IPS-NIHi11 (cell line): Measurements from ENCODE around the gene GNA12.

ENCODE experiments used
- DNase-seq: peaks from one replicate; pipeline ENCODE4 v3.0.0; 2012; ENCODE audit warnings: mixed read lengths, low spot score

Gene GNA12, protein sequence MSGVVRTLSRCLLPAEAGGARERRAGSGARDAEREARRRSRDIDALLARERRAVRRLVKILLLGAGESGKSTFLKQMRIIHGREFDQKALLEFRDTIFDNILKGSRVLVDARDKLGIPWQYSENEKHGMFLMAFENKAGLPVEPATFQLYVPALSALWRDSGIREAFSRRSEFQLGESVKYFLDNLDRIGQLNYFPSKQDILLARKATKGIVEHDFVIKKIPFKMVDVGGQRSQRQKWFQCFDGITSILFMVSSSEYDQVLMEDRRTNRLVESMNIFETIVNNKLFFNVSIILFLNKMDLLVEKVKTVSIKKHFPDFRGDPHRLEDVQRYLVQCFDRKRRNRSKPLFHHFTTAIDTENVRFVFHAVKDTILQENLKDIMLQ

DNA sequence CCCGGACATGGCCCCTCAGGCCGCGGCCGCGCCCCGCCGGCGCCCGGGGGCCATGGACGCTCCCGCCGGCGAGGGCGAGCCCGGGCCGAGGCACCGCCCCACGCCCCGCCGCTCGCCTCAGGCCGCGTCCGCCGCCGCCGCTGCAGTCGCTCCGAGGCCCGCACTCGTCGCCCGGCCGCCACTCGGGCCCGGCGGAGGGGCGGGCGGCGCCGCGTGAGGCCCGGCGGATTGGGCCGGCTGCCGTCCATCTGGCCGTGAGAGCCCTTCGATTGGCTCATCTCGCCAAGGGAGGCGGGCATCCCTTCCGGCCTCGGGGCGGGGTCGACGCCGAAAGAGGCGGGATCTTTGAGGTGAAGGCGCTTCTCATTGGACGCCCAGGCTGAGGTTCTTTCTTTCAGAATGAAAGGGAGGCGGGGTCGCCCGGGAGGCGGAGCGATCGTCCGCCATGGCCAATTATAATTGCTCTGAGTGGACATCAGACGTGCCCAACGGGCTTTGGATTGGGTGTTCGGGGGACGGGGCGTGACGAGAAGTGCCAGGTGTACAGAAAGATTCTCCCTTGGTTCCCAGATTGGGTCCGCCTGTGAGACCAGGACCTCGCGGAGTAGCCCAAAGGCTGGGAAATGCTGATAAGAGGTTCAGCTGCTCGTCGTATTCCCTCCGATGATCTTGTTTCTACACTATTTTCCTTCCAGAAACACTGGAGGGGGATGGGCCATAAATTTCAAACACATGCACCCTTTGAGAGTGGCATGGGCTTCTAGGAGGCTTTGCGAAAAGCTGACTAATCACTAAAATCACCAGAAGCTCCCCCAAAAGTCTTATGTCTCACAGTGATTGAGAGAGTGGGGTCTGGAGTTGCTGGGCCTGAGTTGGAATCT lies at the start of gene GNA12:
TSS of gene GNA12 (minus strand) at position 156 of the 881 bp plus-strand sequence. CDS start at position 9, 147 bp downstream.
- peak; percentile 99 for DNase-seq

DNA sequence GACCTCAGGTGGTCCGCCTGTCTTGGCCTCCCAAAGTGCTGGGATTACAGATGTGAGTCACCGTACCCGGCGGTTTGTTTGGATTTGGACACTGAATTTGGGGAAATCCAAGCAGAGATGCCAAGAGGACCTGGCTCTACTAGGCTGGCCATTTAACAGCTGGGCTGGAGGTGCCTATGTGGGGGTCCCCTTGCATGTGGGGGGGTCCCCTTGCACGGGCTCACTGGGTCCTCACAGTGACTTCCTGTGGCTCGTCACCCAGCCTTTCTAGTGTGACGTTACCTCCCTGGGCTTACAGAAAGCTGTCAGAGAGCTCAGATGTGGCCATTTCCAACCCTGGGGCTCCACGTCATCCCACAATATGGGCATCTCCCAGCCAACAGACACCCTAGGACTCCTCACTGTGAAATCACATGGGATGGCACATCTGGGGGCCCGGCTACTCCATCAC lies 49.3 kb upstream of the GNA12 start:
- DNase-seq = no peak

DNA sequence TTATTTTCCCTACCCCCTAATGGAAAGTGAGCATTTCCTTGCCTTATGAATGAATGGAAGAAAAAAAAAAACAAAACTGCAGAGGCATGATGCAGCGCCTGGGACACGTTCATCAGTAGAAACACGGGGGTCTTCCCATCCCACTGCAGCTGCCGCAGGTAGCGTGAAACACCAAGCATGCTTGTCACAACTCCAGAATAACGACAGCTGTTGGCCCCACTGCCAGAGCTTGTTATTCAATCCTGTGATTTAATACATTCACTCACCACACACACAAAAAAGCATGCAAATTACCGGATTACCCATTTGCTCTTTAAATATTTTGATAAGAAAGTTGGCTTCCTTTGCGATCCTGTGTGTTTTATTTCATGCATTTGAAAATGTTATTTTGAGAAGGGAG lies 48.4 kb upstream of the GNA12 start:
- DNase-seq = no peak

DNA sequence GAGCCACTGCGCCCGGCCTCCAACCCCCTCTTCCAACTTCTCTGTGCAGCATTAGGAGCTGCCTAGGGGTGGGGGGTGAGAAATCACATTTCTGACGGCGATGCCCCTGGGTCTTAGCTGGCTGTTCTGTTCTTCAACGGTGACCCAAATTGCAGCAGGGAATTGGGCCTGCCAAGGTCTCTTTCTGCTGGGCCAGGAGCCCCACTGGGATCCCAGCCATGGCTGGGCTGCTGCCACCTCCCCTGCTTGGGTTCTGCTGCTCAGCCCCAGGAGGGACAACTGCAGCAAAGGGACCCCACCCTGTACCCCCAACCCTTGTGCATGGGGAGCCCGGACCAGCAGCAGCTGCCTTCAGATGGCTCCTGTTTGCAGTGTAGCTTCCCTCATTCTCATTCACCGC lies 43.7 kb upstream of the GNA12 start:
- DNase-seq = no peak

DNA sequence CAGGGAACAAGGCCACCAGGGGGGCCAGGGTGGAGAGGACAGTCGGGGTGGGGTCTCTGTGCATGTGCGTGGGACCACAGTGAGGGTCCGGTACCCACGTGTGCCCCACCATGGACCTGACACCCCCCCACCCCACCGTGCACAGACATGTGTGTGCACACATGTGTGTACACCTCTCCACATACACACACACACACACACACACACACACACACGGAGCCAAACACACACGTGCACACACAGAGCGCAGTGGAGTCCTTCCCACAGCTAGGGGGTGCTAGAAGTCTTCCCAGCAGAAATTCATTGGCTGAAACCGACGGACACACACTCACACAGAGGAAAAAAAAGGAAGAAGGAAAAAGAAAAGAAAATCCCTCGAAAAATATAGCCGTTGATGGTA lies 42.8 kb upstream of the GNA12 start:
- peak; percentile 89 for DNase-seq

DNA sequence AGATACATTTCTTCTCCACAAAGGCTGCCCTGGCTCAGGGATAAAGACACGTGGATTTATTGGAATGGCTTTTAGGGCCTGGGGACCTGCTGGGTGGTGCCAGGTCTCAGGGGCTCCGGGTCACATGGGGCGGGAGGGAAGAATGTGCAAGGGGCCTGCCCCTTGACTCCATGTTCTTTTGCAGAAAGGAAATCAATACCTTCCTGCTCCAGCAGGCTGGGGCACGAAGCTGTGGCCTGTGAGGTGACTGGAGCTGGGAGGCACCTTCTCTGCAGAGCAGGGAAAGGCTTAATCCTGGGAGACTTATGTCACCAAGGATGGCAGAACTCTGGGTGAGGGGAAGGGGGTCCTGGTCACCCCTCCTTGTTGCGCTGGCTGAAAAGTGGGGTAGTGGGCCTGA lies 42.3 kb upstream of the GNA12 start:
- no peak for DNase-seq

DNA sequence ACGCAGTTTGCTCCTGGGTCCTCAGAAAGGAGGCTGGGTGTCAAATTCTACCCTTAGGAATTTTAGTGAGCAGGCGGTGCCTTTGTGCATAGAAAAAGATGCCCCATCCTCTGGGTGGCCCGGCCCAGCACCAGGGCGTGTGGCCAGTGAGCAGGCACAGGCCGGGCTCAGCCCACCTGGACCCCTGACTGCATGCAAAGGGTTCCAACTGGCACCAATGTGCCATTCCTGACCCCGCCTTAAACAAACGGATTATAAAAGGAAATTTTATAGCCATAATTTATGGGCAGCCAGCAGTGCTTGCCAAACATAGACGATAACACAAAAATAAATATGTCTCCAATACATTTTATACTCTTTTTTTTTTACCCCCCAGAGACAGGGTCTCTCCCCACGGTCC lies 40.1 kb upstream of the GNA12 start:
- DNase-seq = no peak

DNA sequence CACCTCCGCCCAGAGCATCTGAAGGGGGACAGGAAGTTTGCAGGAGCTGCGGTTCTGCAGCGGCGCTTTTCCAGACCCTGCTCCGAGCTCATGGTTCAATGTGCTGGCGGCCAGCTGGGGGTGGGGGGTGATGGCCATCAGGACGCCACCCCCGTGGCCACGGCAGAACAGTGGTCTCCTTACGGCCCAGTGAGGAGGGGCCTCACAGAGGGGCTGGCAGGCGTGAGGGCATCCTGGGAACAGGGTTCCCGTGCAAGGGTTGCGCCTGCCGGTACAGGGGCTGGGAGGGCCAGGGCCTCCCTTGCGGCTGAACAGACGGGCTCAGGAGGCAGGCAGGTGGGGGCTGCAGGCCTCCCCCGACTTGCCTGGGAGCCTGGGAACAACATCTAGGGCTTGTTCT lies 39.0 kb upstream of the GNA12 start:
- DNase-seq = no peak

DNA sequence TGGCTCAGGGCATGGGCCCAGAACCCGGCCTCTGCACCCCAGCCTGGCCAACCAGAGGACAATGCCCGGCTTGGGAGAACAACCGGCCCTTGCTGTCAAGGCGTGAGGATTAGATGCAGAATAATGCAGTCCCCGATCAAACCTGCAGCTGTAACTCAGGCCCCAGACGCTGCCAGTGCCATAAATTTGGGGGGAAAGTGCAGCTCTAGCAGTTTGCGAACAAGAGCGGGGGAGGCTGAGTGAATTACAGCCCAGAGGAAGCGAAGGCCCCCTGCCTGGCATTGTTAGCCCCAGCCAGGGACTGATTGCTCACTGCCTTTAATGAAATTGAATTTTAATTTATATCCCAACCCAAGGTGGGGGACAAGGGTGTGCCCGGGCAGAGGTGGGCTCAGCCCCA lies 38.0 kb upstream of the GNA12 start:
- no peak for DNase-seq

DNA sequence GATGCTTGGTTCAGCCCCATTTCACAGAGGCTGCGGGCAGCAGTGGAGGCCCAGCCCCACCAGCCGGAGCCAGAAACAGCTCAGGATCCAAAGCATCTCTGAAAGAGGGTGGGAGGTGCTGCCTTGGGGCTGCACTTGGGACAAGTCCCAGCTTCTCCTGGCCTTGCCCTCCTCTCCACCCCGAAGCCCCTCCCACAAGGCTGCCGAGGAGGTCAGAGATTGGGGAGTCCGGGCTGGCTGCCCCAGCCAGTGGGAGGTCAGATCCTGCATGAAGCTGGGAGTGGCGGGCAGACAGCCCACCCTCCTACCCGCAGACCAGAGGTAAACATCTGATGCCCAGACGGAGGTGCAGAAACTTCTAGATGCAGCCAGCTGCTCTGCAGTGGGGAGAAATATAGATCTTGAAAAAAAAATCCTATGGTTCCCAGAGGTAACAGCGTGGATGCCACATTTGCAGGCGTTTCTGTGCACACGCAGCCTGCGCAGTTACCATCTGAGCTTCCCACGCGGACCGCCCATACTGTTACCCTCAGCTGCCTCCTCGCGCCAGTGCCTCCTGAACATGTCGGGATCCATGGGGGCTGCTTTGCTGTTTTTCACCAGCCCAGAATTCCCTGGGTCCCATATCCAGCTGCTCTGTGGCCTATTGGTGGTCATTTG lies 36.9 kb upstream of the GNA12 start:
- DNase-seq = peak; percentile 82

DNA sequence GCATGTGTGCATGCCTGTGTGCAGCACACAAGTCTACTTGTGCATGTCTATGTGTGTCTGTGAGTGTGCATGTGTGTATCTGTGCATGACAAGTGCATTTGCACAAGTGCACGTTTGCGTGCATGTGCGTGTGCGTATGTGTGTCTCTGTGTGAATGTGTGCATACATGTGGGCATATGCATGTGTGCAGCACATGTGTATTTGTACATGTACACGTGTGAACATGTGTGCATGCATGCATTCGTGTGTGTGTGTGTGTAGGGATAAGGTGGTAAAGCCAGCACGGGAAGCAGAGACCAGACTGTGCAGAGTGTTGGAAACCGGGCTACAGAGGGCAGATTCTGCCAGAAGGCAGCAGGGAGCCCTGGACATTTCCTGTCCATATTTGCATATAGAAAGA lies 35.9 kb upstream of the GNA12 start:
- no peak for DNase-seq

DNA sequence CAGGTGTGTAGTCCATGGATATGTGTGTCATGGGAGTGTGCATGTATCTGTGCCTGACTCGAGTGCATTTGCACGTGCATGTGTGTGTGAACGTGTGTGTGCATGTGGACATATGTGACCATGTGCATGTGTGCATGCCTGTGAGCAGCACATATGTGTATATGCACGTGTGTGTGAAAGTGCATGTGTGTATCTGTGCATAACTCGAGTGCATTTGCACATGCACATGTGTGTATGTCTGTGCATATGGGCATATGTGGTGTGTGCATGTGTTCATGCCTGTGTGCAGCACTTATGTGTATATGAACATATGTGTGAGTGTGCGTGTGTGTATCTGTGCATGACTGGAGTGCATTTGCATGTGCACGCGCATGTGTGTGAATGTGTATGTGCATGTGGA lies 35.2 kb upstream of the GNA12 start:
- DNase-seq = no peak

DNA sequence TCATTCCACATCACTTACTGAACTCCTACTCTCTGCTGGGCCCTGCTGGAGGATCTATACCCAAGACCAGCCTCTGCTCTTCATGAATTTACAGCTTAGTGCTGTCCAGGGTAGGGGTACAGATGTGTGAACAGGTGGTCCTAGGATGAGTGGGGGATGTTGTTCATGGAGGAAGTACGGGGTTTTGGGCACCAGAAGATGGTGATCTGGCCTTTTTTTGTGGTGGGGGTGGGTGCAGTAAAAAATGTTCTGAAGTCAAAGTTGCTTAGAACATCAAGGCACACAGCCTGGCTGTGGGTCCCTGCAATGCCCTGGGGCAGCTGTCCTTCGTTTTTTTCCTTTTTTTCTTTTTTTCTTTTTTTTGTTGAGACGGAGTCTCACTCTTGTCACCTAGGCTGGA lies 34.2 kb upstream of the GNA12 start:
- DNase-seq = no peak

DNA sequence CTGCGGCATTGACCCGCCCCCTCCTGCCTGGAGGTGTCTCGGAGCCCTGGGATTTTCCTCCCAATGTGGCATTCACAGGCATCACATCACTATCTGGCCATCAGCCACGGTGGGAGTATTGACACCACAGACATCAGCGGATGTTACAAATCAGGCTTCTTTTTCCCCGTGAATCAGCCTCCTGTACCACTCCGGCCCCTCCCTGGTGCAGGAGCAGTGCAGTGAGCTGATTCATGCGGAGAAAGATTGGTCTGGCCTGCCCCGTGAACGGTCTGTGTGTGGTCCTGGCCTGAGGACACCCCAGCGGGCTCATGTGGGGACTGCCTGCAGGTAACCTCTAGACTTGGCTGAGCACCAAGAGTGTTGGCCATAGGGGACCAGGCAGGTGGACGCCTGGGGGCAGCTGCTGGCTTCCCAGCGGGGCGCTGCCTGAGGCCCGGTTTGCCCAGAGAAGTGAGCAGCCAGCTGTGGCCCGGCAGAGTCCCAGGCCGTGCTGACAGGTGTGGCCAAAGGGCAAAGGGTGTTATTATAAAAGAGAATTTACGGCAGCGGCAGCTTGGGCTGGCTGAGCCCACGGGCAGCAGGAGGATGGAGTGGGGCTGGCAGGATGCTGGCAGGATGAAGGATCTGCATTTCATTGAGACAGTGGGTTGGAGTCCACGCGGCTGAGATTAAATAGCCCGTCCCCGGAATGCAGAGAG lies 32.1 kb upstream of the GNA12 start:
- peak; percentile 44 for DNase-seq

DNA sequence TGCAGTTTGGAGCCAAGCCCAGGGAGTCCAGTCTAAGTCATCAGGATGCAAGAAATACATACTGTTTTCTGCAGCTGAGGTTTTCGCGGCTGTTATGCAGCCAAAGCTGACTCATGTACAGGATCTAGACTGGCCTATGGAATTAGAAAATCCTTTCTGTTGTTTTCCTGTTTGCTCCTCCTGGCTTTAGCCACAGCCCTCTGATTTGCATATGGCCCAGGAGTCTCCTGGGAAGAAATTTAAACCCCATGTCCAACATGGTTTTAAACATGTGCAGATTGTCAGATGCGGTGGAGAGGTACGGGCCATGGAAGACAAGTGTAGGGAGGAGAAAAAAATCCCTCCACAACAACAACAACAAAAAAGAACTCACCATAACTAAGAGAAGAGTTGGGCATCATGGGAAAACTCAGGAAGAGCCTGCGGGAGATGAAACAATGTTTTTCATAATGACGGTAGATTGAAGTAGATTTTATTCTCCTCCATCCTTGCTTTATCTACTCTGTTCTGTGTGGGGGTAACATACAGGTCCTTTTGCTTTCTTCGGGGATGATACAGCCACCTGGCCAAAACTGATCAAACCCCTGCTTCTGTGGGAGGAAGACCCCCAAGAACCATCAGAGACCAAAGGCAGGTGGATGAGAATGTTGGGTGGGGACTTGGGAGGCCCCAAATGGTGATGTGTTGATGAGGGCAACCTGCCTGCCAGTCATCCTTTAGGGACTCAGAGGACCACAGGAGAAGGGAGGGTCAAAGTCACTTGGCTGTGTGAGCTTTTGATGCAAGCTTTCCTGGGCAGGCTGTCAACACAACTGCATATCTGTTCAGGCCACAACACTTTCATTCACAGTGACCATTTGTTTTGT lies 29.8 kb upstream of the GNA12 start:
- peak; percentile 48 for DNase-seq

DNA sequence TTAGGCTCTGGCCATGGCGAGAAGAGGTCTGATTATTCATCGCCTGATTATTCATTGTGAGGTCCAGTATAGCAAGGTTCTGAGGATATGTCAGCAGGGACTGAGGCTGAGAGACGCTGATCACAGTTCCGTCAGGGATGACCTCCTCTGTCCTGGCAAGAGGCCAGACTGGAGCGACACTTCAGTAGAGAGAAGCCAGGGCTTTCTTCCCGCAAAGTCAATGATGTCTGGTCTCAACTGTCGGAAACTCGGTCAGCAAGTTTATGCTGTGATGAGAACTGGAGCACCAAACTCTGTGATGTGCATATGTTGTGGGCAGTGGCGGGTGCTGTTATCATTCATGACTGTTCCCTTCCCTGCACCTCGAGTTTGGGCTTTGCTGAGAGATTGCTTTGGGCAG lies 29.0 kb upstream of the GNA12 start:
- no peak for DNase-seq

DNA sequence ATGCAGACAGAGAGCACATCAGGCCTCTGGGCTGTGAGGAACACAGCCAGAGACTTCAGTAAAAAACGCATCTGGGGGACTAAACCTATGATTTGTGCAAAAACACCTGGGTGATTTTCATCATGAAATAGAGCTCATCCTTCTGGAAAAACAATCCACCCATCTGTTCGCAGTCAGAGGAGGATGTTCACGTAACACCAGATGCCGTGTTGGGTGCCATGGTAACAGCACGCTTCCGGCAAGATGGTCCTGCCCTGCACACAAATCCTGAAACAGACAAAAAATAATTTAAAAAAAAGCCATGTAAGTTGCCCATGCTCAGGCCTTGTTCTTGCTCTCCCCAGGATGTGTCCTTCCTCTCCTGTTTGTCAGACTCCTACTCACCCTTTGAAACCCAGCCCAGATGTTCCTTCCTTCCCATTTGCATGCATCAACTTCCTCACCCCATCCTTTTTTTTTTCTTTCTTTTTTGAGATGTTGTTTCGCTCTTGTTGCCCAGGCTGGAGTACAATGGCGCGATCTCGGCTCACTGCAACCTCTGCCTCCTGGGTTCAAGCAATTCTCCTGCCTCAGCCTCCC lies 28.3 kb upstream of the GNA12 start:
- no peak for DNase-seq

DNA sequence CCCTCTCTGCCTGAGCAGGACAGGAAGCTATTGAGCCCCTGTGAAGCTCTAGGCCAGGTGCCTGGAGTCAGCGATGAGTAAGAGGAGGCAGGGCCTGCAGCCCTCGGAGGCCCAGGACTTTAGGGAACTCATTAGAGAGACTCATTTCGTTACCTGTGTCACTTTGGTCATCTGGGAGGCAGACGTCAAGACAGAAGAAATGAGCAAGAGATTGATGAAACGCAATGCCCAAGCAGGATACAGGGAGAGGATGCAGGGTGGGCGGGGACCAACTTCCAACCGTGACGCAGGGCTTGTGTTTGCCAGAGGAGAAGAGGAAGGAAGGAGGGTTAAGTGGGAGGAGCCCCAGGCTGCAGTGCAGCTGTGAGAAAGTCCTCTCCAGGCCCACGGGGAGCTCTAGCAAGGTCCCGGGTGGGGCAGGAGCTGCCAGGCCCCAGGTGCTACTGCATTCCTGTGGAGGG lies 26.4 kb upstream of the GNA12 start:
- DNase-seq = peak; percentile 59

DNA sequence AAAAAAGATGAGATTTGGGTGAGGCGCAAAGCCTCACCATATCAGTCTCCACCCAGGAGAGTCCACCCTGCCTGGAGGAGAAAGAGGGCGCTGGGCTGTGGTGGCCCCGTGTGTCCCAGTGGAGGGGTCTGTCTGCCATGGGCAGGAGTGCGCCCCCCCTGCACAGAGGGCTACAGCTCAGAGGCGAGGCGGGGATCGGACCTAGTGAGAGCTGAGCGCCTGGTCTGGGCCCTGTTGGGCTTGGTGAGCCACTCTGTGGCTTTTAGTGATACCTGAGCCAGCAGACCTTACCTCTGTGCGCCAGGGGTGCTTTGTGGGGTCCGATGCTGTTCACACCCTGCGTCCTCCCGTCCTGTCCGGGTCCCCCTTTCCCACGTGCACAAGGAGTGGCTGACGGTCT lies 25.9 kb upstream of the GNA12 start:
- no peak for DNase-seq

DNA sequence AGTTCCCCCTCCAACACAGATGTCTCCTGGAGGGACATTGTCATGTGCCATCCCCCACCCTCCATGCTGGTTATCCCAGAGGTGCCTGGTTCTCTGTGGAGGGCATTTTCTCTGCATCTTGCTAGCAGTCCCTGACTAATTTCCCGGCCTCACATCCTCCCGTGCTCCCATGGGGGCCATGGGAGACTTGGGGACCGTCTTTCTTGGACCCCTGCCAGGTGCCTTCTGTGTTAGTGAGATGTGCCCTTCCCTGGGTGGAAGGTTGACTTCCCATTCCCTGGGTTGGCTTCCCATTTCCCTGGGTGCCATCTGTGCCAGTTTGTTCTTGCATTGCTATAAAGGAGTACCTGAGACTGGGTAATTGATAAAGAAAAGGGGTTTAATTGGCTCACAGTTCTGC lies 22.5 kb upstream of the GNA12 start:
- DNase-seq = no peak
